NCI-H2196 treated with DMSO at 0.1 percent for 48 hours (cell line): ENCODE data around the gene USP30.
"Not testable (repeated sequence)": the region's sequence is repeated elsewhere in the genome, so short reads cannot be mapped to it uniquely, and the experiment has no call there.

ENCODE experiments used
- DNase-seq: peaks from one replicate; lab custom pipeline; 2025; ENCODE audit not compliant: unreplicated experiment; lab: John Stamatoyannopoulos, UW

Gene USP30

DNA sequence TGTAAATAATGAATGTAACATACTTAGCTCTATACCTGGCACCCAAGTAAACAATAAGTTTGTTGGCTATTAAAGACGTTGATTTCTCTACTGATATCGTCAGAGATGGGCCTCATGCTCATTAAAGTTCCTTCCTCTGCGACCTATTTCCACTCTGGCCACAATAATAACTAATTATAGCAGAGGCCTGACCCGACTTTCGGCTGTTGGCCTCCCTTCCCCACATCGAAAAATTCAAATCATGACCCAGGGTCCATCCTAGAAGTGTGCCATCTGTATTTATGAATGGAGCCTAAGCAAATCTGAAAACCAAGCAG is 321 bp upstream of the USP30 start:
- DNase-seq: no peak

DNA sequence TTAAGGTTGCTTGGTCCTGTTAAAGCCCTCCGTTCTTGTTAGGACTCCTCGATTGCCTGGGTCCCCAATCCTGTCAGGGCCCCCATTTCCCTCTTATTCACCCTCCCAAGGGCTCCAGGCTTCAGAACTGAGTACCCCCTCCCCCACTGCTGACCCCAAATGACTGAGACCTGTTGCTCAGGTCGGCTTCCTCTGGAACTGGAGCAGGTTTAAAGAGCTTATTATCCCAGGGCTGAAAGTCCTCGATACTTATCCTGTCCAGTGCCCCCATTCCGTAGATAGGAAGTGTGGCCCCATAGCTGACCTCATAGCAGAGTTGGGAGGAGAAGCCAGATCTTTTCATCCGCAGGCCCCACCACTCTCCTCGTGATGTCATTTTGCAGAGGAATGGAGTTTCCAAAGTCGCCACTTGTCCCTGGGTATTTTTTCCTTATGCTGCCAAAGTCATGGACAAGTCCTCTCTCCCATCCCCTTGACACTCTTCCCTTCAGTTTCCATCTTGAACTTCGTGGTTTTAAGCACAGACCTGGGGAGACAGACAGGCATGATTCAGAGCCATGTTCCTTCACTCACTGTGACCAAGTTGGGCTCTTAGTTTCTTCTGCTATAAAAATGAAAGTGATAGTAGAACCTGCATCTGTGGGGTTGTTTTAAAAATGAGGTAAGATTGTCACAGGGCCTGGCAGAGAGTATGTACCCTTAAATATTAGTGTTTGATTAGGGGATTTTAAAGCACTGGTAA is 1.2 kb downstream of the USP30 start:
- DNase-seq: no peak

DNA sequence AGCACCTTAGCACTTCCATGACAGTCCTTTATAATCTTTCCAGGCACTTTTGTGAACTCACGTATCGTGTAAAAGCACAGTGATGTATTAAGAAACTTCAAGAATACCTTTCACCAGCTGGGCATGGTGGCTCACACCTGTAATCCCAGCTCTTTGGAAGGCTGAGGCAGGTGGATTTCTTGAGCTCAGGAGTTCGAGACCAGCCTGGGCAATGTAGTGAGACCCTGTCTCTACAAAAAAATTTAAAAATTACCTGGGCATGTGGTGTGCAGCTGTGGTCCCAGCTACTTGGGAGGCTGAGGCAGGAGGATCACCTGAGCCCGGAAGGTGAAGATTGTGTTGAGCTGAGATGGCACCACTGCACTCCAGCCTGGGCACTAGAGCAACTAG is 1.7 kb downstream of the USP30 start:
- not testable (repeated sequence) for DNase-seq

DNA sequence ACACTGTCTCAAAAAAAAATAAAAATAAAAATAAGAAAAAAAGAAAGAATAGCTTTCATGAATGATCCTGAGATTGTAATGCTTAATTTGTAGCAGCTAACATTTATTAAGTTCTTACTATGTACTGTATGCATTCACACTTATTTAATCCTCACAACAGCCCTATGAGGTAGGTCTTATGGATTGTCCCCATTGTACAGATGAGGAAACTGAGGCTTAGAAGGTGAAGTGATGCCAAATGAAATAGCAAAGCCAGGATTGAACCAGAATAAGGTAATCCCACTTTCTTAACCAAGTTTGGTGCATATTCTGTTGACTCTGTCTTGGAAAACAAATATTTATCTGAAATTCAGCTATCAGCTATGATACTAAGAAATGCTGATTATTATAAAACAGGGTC is 2.1 kb downstream of the USP30 start:
- no peak for DNase-seq

DNA sequence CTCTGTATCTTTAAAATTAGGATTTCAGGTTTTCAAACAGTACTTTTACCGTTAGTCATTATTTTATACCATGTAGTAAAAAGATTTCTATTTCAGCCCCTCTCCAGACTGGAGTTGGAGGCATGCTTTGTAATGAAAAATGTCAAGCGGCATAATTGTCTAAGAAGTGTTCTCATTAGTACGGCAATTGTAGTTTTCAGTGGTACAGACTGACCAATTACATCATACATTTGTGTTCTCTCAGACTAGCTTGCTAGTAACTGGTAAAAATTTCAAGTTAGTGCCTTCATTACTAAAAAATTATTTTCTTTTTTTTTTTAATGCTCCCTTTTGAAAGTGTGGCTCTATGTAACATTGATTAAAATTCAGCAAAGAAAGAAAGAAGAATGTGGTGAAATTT is 4.5 kb downstream of the USP30 start:
- no peak for DNase-seq

DNA sequence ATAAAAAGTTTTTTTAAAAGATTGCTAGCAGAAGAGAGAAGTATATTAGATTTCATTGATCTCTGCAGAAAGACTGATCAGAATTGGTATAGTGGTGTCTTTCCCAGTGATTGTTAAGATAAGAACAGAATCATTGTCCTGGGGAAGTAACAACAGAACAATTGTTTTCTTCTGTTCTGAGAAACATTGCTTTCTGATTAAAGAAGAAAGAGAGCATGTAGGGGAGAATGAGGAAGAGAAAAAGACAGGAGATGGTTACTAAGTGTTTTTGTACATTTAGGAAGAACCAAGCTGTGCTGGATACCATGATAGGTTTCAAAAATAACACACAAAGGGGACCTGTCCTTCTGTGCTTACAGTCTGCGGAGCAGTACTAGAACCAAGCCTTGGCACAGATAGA is 5.0 kb downstream of the USP30 start:
- DNase-seq: no peak

DNA sequence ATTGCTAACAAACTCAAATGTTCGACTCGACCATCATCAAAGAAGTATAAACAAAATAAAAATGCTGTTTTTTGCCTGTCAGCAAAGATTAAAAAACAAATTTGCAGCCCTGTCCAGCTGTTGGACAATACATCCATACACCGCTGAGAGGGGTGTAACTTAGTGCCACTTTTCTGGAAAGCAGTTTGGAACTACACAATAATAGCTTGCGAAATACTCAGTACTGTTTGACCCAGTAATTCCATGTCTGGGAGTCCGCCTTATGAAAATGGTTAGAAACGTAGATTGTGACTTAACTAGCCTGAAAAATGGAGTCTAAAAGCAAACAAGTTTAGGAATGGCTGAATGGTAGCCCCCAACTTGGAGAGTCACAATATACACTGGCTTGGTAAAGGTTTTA is 6.4 kb downstream of the USP30 start:
- DNase-seq: no peak

DNA sequence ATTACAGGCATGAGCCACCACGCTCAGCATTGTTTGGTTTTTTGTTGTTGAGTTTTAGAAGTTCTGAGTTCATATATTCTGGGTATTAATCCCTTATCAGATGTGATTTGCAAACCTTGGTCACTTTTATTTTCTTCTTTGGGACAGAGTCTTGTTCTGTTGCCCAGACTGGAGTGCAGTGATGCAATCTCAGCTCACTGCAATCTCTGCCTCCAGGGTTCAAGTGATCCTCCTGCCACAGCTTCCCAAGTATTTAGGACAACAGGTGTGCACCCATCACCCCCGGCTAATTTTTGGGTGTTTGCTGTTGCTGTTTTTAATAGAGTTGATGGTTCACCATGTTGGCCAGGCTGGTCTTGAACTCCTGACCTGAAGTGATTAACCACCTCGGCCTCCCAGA is 11.8 kb downstream of the USP30 start:
- DNase-seq: no peak

DNA sequence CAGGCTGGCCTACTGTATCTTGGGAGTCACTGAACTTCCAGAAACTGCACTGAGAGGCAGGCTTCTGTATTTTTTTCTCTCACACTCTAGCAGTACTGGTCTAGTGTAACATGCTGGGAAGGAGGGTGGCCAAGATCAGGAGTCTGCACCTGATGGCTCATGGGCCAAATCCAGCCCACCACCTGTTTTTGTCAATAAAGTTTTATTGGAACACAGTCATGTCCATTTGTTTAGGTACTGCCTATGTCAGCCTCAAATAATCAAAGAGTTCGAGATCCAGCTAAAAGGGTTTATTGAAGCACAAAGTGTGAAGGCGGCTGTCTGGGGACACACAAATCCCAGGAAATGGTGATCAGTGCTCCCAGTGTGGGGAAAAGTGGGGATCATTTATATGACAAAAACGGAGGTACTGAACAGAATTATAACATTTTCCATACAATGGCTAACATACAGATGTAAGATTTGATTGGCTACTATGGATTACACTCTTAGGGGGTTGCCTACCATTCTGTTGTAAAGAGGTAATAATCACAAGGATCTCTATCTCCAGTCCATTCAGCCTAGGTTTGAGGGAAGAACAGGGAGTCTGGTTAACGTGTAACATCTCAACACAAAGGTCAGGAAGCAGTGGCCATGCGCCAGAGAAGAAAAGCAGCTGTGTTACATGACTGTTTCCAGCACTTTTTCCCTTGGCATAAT is 12.9 kb downstream of the USP30 start:
- DNase-seq: no peak

DNA sequence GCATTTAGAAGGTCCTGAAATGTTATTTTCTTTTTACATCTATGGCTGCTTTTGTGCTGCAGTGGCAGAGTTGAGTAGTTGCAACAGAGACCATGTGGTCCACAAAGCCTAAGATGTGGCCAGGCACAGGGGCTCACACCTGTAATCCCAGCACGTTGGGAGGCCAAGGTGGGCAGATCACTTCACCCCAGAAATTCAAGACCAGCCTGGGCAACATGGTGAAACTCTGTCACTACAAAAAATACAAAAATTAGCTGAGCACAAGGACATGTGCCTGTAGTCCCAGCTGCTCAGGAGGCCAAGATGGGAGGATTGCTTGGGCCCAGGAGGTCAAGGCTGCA is 13.4 kb downstream of the USP30 start:
- DNase-seq: no peak

DNA sequence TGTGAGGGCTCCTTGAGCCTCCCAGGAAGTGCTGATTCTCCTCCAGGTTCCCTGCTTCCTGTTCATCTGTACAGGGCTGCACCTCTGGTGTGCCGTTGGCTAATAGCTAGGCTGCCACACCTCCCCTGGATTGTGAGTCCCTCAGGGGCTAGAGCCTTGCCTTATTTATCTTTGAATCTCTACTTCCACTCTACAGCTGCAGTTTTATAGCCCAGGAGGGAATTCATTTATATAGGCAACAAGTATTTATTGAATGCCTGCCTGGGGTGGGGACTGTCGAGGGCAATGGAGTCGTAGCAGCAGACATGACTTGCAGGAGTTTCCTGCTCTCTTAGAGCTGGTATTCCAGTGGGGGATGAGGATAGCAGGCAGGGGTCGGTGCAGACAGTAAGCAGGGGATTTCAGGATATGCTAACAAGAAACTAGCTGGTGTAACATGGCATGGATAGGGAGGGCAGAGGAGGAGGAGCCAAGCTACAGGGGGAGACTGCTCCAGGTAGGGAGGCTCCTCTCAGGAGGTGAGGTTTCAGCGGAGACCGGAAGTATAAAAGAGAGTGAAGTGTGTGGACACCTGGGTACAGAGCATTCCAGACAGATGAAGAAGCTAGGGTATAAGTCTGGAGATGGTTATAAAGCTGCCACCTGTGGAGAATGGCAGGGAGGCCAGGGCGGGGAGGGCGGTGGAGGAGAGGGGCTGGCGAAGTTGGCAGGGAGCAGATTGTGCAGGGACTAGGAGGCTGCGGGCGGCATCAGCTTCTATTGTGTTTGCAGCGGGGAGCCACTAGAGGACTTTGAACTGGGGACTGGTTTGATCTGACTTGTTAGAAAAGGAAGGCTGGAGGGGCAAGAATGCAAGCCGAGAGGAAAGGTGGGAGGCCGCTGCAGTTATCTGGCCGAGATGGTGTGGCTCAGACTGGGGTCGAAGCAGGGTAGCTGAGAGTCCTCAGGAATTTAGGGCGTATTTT is 17.2 kb downstream of the USP30 start:
- no peak for DNase-seq

DNA sequence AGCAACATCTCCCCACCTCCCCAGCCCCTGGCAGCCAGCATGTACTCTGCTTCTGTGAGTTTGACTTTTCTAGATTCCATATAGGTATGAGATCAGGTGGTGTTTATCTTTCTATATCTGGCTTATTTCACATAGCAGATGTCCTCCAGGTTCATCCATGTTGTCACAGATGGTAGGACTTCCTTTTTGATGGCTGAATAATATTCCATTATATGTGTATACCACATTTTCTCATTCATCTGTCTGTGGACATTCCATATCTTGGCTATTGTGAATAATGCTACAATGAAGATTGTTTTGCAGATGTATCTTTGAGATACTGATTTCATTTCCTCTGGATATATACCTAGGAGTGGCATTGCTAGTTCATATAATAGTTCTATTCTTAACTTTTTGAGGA is 22.5 kb downstream of the USP30 start:
- DNase-seq: no peak

DNA sequence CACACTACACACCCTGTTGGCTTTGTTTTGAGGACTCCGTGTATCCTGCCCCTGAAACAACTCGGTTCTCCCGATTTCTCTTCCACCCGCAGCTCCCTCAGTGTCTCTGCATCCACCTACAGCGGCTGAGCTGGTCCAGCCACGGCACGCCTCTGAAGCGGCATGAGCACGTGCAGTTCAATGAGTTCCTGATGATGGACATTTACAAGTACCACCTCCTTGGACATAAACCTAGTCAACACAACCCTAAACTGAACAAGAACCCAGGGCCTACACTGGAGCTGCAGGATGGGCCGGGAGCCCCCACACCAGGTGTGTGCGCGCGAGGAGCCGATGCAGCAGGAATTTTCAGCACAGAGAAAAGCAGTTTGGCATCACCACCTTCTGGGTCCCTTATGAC is 30.4 kb downstream of the USP30 start:
- no peak for DNase-seq

DNA sequence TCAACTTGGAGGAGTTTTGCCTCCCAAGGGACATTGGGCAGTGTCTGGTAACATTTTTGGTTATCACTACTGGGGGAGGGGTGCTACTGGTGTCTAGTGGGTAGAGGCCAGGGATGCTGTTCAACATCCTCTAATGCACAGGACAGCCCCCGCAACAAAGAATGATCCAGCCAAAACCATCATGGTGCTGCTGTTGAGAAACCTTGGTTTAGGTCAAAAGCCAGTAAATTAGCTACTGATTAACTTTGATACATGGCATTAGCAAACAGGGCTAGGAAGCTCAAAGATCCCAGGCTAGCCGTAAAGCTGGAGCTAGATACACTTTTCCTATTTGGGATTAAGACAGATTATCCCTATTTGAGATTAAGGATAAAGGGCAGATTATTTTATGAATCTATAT is 32.0 kb downstream of the USP30 start:
- DNase-seq: no peak

DNA sequence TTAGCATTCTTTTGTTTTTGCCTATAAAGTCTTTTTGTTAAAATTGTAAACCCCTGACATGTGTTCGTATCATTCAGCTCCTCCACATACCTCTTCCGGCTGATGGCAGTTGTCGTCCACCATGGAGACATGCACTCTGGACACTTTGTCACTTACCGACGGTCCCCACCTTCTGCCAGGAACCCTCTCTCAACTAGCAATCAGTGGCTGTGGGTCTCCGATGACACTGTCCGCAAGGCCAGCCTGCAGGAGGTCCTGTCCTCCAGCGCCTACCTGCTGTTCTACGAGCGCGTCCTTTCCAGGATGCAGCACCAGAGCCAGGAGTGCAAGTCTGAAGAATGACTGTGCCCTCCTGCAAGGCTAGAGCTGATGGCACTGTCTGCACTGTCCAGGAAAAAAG is 33.2 kb downstream of the USP30 start:
- no peak for DNase-seq

DNA sequence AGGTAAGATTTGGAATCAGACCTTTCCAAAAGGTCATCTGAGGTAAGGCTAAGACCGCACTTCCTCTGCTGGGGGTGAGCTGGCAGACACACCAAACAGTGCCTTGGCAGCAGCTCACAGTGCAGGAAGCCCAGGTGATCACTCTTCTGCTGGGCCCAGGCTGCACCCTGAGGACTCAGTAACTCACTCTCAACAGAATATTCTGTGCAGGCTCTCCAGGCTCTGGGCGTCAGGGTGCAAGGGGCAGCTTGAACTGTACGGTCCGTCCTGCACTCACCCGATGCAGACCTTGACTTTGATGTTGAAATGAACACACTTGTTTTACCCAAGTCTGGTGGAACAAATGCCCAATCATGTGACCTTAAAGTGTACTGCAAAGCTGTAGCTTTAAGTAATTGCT is 34.9 kb downstream of the USP30 start:
- DNase-seq: no peak

DNA sequence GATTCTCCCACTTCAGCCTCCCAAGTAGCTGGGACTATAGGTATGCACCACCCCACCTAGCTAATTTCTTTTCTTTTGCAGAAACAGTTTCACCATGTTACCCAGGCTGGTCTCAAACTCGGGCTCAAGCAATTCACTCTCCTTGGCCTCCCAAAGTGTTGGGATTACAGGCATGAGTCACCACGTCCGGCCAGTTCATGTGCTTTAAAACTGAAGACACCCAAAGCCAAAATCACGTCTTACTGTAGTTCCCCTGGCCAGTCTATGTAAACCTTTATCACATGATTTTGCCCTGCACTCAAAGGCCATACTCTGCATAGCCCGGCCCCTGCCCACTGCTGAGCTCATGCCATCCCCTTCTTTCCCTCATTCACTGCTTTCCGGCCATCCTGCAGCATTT is 36.4 kb downstream of the USP30 start:
- DNase-seq: no peak

DNA sequence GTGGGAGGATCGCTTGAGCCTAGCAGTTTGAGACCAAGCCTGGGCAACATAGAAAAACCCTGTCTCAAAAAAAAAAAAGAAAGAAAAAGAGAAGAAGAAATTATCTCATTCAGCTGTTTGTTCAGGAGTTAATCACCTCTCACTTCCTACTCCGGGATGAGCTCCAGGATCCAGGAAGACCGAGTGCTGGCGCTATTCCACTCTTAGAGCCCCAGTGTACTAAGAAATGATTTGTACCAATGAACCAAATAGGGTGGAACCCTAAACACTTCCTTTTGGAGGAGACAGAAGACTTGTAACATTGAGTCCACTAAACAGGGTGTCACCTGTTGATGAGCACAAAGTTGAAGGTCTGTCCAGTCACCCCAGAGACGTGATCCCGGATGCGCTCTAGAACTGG is 37.3 kb downstream of the USP30 start:
- DNase-seq: no peak

DNA sequence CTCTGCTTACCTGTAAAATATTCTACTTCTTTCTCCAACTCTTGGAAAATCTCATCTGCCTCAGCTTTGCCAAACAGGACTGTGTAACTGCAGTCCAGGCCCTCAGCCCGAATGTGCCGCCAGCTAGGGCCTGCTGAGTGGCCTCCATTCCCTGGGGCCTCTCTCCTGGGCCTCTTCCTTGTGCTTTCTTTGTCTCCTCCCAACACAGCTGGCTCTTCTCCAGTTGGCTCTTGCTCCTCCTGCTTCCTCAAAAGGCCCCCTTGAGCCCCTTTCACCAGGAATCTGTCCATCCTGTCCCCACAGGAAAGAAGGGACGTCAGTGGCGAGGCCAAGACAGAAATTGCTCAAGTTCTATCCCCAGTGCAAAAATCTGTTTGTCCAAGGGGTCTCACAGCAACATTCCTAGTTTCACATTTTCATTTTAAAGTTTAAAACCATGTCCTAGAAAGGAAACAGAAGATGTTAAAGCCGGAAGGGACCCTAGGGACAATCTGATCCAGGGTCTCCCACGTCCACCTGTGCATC is 40.2 kb downstream of the USP30 start:
- DNase-seq: no peak

DNA sequence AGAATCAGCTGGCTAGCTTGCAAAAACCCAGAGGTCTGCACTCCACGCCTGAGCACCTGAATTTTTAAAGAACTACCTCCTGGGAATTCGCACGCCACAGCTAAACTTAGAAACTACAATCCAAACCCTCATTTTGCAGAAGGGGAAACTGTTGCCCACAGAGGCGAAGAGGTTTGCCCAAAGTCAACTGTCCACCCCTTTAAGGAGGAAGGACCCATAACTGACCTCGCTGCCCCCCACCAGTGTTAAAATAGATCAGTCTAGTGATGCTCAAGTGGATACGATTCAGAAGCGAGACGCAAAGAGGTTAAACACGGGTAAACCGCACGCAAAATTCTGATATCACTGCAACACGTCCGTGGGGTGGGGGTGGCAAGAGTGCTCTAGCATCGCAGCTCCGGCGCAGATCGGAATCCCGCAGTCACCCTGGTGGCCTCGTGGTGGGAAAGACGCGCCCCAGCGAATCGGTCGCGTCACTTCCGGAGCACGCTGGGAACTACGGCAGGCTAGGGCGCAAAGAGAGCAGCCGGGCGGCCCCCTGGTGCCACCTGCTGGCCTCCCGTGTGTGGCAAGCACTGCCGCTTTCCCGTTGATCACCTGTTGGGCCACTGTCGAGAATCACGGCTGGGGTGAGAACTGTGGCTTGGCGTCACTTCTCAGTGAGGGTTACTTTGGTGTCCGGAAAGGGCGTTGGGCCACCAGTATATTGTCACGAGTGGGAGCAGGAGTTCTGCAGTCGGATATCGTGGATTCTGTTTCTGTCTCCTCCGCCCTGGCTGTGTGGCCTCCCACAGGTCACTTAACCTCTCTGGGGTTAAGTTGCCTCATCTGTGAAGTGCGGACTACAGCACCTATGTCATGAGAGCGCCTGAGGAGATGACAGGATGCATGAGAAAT is 40.9 kb downstream of the USP30 start, which contains the start of gene ALKBH2:
Gene ALKBH2 (minus strand): TSS at position 451 of the 897 bp plus-strand sequence. CDS start 686 bp downstream, outside the sequence.
- DNase-seq: peak; percentile 84

DNA sequence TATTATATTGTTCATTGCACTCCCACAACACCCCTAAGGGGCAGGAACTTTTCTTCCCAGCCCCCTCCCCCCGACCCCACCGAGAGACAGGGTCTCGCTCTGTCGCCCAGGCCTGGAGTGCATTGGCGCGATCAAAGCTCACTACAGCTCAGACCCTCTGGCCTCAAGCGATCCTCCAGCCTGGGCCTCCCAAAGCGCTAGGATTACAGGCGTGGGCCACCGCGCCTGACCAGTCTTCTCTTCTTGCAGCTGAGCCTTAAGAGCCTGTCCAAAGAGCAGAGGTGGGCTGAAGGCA is 44.7 kb downstream of the USP30 start:
- DNase-seq: no peak
